ENCODE data around the gene WNK4. TPM values are rescaled to one million over a fixed set of nuclear protein-coding genes. Genes with fewer than 3 reads are reported as not detected.

WNK4 gene
- total RNA-seq, 1 donor, result 0.45 TPM

Small RNA genes within 50 kb of the gene (small RNA-seq; reads per million reads assigned to genes)
- not detected for gene HMGN2P15
- gene MIR6781, result not detected

Other genes with a start within 250 kb of the WNK4 start
- 28.9 and 41.8 TPM in 2 replicates for gene NAGLU, start 244.4 kb upstream of the WNK4 start, total RNA-seq (ENCODE audit: low replicate concordance)
- gene HSD17B1, start 227.7 kb upstream of the WNK4 start, total RNA-seq (ENCODE audit: low replicate concordance), result 0.99 and 4.7 TPM in 2 replicates
- 11.0 and 19.1 TPM in 2 replicates for gene COASY, start 218.5 kb upstream of the WNK4 start, total RNA-seq (ENCODE audit: low replicate concordance)
- 10.5 and 41.8 TPM in 2 replicates for gene MLX, start 213.5 kb upstream of the WNK4 start, total RNA-seq (ENCODE audit: low replicate concordance)
- 0.49 and 18.3 TPM in 2 replicates for gene PSMC3IP, start 202.9 kb upstream of the WNK4 start, total RNA-seq (ENCODE audit: low replicate concordance)
- 41.1 and 52.6 TPM in 2 replicates for gene RETREG3, start 171.2 kb upstream of the WNK4 start, total RNA-seq (ENCODE audit: low replicate concordance)
- 15.3 and 50.6 TPM in 2 replicates for gene TUBG1, start 170.9 kb upstream of the WNK4 start, total RNA-seq (ENCODE audit: low replicate concordance)
- 4.3 and 12.1 TPM in 2 replicates for gene TUBG2, start 121.3 kb upstream of the WNK4 start, total RNA-seq (ENCODE audit: low replicate concordance)
- 15.5 and 15.6 TPM in 2 replicates for gene PLEKHH3, start 103.6 kb upstream of the WNK4 start, total RNA-seq (ENCODE audit: low replicate concordance)
- 4.3 and 4.9 TPM in 2 replicates for gene CCR10, start 98.8 kb upstream of the WNK4 start, total RNA-seq (ENCODE audit: low replicate concordance)
- gene CNTNAP1, start 98.1 kb upstream of the WNK4 start, total RNA-seq (ENCODE audit: low replicate concordance), result 32.0 and 41.5 TPM in 2 replicates
- 26.7 and 31.4 TPM in 2 replicates for gene EZH1, start 35.6 kb upstream of the WNK4 start, total RNA-seq (ENCODE audit: low replicate concordance)
- 0.27 and 4.8 TPM in 2 replicates for gene RAMP2, start 19.4 kb upstream of the WNK4 start, total RNA-seq (ENCODE audit: low replicate concordance)
- 4.2 and 57.2 TPM in 2 replicates for gene VPS25, start 7.2 kb upstream of the WNK4 start, total RNA-seq (ENCODE audit: low replicate concordance)
- gene COA3, start 18.1 kb downstream of the WNK4 start, total RNA-seq (ENCODE audit: low replicate concordance), result 40.8 and 67.5 TPM in 2 replicates
- gene CNTD1, start 18.3 kb downstream of the WNK4 start, total RNA-seq (ENCODE audit: low replicate concordance), result 0.54 TPM in 1 of 2 replicates, not detected in the other
- 72.6 and 99.3 TPM in 2 replicates for gene BECN1, start 43.7 kb downstream of the WNK4 start, total RNA-seq (ENCODE audit: low replicate concordance)
- gene PSME3, start 52.8 kb downstream of the WNK4 start, total RNA-seq (ENCODE audit: low replicate concordance), result 86.3 and 101 TPM in 2 replicates
- 0.25 and 0.72 TPM in 2 replicates for gene AOC2, start 64.0 kb downstream of the WNK4 start, total RNA-seq (ENCODE audit: low replicate concordance)
- gene AOC3, start 70.6 kb downstream of the WNK4 start, total RNA-seq (ENCODE audit: low replicate concordance), result under 0.01 and 0.08 TPM in 2 replicates
- gene G6PC1, start 120.2 kb downstream of the WNK4 start, total RNA-seq (ENCODE audit: low replicate concordance), result not detected in 2 replicates
- 18.9 and 20.0 TPM in 2 replicates for gene AARSD1, start 183.8 kb downstream of the WNK4 start, total RNA-seq (ENCODE audit: low replicate concordance)
- 0.18 and 0.65 TPM in 2 replicates for gene PTGES3L, start 199.5 kb downstream of the WNK4 start, total RNA-seq (ENCODE audit: low replicate concordance)
- gene RUNDC1, start 200.0 kb downstream of the WNK4 start, total RNA-seq (ENCODE audit: low replicate concordance), result 7.7 and 12.1 TPM in 2 replicates
- gene RPL27, start 217.8 kb downstream of the WNK4 start, total RNA-seq (ENCODE audit: low replicate concordance), result 336 and 1,876 TPM in 2 replicates
- gene IFI35, start 226.2 kb downstream of the WNK4 start, total RNA-seq (ENCODE audit: low replicate concordance), result 34.7 and 43.0 TPM in 2 replicates
- gene VAT1, start 241.8 kb downstream of the WNK4 start, total RNA-seq (ENCODE audit: low replicate concordance), result 435 and 461 TPM in 2 replicates
- 0.45 and 0.98 TPM in 2 replicates for gene RND2, start 244.6 kb downstream of the WNK4 start, total RNA-seq (ENCODE audit: low replicate concordance)